GM10266 (cell line): ENCODE results near the gene AMDHD2.

Source experiments
- DNase-seq: peaks from one replicate; pipeline ENCODE4 v3.0.0; 2012; ENCODE audit errors: extremely low spot score
- CTCF ChIP-seq: IDR thresholded peaks from 2 replicates; pipeline ENCODE4 v1.5.1; 2012; ENCODE audit warnings: mild to moderate bottlenecking, low read depth; ENCODE audit not compliant: control insufficient read depth, insufficient read depth; ENCODE audit errors: missing control alignments

Gene AMDHD2

GRCh38 chr16:2489581-2489980 lies 30.6 kb upstream of the AMDHD2 start:
- no peak for TF ChIP-seq CTCF
- DNase-seq = no peak

- no peak for DNase-seq
- no peak for TF ChIP-seq CTCF
These were observed 29.7 kb upstream of the AMDHD2 start for GRCh38 chr16:2490190-2491105.

DNA sequence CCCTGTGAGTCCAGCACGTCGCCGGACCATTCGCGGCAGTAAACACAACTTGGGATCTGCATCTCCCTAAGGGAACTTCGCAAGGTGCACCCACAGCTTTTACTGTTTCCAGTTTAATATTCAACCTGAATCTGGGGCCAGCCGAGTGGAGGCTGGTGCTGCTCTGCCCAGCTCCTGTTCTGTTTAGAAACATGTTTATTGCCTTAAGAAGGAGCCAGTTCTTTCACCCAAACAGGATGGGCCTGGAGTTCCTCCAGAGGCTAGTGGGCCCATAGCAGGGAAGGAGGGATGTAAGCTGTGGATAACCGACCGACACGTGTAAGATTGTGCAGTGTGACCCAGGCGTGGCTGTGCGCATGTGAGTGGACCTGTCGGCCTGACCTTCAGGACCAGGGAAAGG lies 27.9 kb upstream of the AMDHD2 start:
- TF ChIP-seq CTCF = no peak
- no peak for DNase-seq

GRCh38 chr16:2493605-2494004 lies 26.6 kb upstream of the AMDHD2 start:
- DNase-seq = no peak
- TF ChIP-seq CTCF = no peak

GRCh38 chr16:2494616-2495015 lies 25.6 kb upstream of the AMDHD2 start:
- TF ChIP-seq CTCF = no peak
- DNase-seq = no peak

- DNase-seq = no peak
- no peak for TF ChIP-seq CTCF
These were observed 25.1 kb upstream of the AMDHD2 start for GRCh38 chr16:2495041-2495440.
